ENCODE results near the gene GSG1.
"Not testable (repeated sequence)": the region's sequence is repeated elsewhere in the genome, so short reads cannot be mapped to it uniquely, and the experiment has no call there.

The GSG1 gene

GRCh38 chr12:13049816-13050215 is 53.7 kb downstream of the GSG1 start:
- DNase-seq = no peak

GRCh38 chr12:13046964-13047363 is 56.5 kb downstream of the GSG1 start:
- no peak for DNase-seq

DNA sequence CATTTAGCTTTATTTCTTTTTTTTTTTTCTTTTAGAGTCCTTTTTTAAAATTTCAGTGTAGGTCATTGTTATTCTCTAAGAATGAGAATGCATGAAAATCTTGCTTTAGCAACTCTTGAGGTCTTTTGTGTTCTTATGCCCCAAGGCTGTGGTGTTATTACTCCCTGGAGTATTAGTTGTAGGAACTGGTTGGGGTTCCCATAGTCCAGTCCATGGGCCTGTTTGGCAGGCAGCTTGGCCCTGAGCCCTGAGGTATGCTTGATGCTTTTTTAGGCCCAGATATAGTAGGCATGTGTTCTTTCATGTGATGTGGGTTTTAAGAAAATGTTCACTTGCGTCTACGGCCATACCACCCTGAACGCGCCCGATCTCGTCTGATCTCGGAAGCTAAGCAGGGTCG is 57.7 kb downstream of the GSG1 start:
- no peak for DNase-seq

DNA sequence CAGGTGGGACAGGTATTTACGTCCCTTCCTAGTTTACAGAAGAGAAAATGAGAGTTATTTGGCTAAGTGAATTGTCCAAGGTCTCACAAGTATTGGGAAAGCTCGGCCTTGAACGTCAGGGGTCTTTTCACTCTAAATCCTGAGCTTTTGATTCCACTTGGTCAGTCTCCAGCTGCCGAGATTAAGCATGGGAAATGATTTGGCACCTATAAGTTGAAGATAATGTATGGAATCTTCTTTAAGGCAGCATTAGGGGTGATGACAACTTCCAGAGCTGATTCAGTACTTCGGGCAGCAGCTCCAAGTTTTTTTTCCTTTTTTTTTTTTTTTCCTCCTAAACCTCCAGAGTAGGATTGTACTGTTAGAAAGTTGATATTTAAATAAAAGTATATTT is 58.6 kb downstream of the GSG1 start:
- DNase-seq = no peak

GRCh38 chr12:13044002-13044905 is 59.2 kb downstream of the GSG1 start, which contains the start of gene FAM234B:
Gene FAM234B, plus strand, starts transcription at chr12:13044381. Its CDS starts 23 bp downstream, at chr12:13044404.
- peak; percentile 38 to 68 (median 52) for DNase-seq

DNA sequence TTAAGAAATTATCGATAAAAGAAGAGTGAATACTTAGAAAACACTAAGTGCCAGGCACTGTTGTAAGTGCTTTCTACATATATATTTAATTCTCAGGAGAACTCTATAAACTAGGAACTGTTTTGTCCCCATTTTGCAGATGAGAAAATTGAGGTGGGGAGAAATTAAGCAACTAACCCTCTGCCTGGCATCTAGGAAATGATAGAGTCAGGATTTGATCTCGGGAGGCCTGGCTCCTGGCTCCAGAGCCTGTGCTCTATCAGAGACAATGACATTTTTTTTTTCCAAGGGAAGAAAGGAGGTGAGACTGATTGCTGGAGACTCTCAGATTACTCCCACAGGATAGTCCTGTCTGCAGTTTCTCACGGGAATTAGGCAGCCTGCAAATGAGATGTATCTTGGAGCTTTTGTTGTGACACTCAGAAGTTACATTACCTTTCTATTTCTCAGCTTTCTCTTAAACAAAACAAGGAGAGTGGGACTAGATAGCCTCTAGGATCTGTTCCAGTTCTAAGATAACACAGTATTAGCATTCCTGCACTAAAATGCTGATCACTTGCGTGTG is 60.7 kb downstream of the GSG1 start:
- no peak for DNase-seq

- no peak for DNase-seq
Measured at GRCh38 chr12:13041224-13041623, 62.2 kb downstream of the GSG1 start.

DNA sequence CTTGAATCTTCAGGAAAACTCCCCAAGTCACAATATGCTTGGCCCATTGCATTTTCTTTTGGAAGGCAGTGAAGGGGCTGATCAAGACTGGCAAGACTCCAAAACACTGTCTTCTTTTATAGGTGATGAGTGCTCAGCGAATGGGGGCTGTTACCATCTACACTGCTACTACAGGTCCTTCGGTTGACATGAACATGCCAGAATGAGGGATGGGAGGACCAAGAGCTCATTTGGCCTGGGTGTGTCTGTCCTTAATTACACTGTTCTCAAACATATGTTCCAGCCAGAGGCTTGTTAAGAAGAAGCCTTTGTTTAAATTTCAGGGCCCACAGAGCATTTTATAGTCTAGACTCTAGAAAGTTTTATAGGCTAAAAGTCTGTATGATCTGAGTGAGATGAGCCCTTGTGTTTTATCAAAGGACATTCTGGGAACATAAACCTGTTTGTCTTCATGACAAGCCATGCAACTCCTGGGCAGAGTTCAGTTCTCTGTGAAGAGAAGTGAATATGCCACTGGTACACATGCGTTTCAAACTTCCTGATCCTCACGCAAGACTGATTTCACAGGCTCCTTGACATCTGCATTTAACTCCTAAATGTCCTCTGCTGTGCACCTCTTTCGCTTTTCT is 64.0 kb downstream of the GSG1 start:
- no peak for DNase-seq

- DNase-seq = no peak
Measured at GRCh38 chr12:13038491-13039161, 64.8 kb downstream of the GSG1 start.

DNA sequence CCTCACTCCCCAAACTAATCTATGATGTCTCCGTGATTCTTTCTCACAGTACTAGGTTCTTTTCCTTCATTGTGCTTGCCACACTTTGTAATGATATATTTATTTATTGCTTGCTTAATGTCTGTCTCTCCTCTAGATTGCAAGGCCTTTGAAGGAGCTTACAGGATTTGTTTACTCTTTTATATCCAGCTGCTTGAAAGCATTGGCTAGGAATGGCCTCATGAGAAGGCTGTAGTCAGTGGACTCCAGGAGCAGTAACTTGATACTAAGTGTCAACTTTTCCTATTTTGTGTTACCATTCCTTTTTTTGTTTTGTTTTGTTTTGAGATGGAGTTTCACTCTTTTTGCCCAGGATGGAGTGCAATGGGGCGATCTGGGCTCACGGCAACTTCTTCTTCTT is 66.6 kb downstream of the GSG1 start:
- no peak for DNase-seq

DNA sequence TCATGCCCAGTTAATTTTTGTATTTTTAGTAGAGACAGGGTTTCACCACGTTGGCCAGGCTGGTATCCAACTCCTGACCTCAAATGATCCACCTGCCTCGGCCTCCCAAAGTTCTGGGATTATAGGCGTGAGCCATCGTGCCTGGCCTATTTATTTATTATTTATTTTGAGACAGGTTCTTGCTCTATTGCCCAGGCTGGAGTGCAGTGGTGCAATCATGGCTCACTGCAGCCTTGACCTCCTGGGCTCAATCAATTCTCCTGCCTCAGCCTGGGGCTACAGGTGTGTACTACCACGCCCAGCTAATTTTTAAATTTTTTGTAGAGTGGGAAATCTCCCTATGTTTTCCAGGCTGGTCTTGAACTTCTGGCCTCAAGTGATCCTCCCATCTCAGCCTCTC is 68.1 kb downstream of the GSG1 start:
- not testable (repeated sequence) for DNase-seq
